IPS-18c (cell line): ENCODE data around the gene KCNIP1.

ENCODE experiments used
- H3K4me3 ChIP-seq: 2 replicates; pipeline ENCODE4 v1.7.0; 2013; ENCODE audit warnings: low read depth, mild to moderate bottlenecking, low read length, moderate library complexity; ENCODE audit not compliant: insufficient read depth
- H3K9me3 ChIP-seq: one replicate; pipeline ENCODE4 v1.6.1; 2013; ENCODE audit warnings: mild to moderate bottlenecking, low read length, moderate library complexity; ENCODE audit not compliant: control insufficient read depth, insufficient read depth

Gene KCNIP1

GRCh38 chr5:170722316-170722715 lies 218.5 kb downstream of the KCNIP1 start:
- Histone ChIP-seq H3K4me3 (no peak overlapping the region), H3K9me3 (peaks cover 2% of the 10 kb centered on the region)

DNA sequence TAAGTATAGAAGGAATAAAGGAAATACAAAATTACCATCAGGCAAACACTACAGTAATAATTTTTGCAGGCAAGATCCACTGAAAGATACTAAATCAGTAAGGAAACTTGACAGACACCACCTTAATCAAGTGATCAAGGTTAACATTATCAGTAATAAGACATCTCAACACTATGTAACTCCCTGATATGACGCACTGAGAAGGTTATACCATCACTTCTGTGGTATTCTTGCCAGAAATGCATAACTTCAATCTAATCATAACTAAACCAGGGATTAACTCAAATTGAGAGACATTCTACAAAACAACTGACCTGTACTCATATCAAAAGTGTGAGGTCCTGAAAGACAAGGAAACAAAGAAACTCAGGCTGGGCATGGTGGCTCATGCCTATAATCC lies 227.2 kb downstream of the KCNIP1 start:
- no peaks in the 10 kb centered on the region for H3K9me3 ChIP-seq
- no peak overlapping the region for H3K4me3 ChIP-seq

- Histone ChIP-seq H3K9me3 (no peaks in the 10 kb centered on the region), H3K4me3 (no peak overlapping the region)
These were observed 228.9 kb downstream of the KCNIP1 start for GRCh38 chr5:170732685-170733084.

DNA sequence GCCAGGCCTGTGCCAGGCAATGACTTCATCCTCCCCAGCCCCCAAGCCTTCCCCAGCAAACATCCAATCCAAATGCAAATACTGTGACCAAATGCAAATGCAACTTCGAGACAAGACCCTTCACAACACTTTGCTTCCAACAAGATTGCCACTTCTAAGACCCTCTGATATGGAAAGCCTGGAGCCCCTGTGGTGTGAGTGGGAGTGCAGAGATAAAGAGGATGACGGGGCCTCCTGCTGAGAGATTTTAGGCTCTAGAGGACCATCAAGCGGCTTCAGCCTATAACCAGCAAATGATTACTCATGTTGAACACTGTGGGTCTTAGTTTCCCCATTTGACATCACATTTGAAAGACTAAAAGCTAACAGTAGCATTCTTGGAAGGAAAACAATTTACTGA lies 233.1 kb downstream of the KCNIP1 start:
- H3K9me3 ChIP-seq: no peaks in the 10 kb centered on the region
- H3K4me3 ChIP-seq: no peak overlapping the region

DNA sequence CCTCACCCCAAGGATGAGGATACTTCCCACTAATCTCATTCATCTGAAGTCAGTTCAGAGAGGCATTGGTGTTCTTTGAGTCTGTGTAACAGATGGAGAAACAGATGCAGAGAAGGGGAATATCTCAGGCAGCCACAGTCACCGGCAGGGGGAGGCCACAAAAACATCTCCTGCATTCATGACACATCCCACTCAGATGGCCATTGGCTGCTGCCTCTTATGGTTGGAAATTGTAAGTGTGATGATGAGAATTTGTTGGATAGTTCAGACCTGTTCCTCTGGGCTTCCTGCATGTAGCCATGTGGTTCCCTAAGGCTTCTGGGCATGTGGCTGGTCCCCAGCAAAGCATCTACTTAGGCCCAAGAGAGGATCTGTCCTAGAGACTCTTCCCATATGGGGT lies 233.8 kb downstream of the KCNIP1 start:
- Histone ChIP-seq H3K9me3 (no peaks in the 10 kb centered on the region), H3K4me3 (no peak overlapping the region)

GRCh38 chr5:170738840-170739239 lies 235.0 kb downstream of the KCNIP1 start:
- Histone ChIP-seq H3K4me3 (no peak overlapping the region), H3K9me3 (no peaks in the 10 kb centered on the region)

- H3K4me3 ChIP-seq: no peak overlapping the region
These were observed 235.6 kb downstream of the KCNIP1 start for GRCh38 chr5:170739446-170739845.

GRCh38 chr5:170740551-170741205 lies 236.9 kb downstream of the KCNIP1 start:
- Histone ChIP-seq H3K9me3 (no peaks in the 10 kb centered on the region), H3K4me3 (no peak overlapping the region)

More at GRCh38 chr5:170739446-170739845, 235.6 kb downstream of the KCNIP1 start:
- no peaks in the 10 kb centered on the region for H3K9me3 ChIP-seq

- Histone ChIP-seq H3K9me3 (no peaks in the 10 kb centered on the region), H3K4me3 (no peak overlapping the region)
These were observed 238.0 kb downstream of the KCNIP1 start for GRCh38 chr5:170741801-170742200.

DNA sequence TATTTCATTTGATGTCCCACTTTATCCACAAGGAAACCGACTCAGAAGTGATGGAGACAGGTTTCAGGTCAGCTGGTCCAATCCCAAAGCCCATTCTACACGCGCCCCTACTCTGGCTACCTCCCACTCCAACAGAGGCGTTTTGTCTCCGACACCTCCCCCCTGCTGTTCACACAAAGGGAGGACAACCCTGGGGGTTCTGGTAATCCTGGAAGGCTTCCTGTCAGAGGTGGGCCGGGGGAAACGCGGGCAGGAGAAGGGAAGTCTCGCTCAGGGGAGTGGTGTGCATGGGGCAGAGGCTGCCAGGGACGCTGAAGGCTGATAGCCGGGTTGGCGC lies 240.0 kb downstream of the KCNIP1 start:
- Histone ChIP-seq H3K4me3 (peak overlapping the region; percentile 40; the same call in 1 of the 2 replicates), H3K9me3 (no peaks in the 10 kb centered on the region)

GRCh38 chr5:170745481-170746071 lies 241.8 kb downstream of the KCNIP1 start:
- Histone ChIP-seq H3K4me3 (no peak overlapping the region), H3K9me3 (no peaks in the 10 kb centered on the region)

- Histone ChIP-seq H3K4me3 (no peak overlapping the region), H3K9me3 (no peaks in the 10 kb centered on the region)
These were observed 242.5 kb downstream of the KCNIP1 start for GRCh38 chr5:170746075-170746960.

- Histone ChIP-seq H3K4me3 (no peak overlapping the region), H3K9me3 (no peaks in the 10 kb centered on the region)
These were observed 243.1 kb downstream of the KCNIP1 start for GRCh38 chr5:170746961-170747340.

DNA sequence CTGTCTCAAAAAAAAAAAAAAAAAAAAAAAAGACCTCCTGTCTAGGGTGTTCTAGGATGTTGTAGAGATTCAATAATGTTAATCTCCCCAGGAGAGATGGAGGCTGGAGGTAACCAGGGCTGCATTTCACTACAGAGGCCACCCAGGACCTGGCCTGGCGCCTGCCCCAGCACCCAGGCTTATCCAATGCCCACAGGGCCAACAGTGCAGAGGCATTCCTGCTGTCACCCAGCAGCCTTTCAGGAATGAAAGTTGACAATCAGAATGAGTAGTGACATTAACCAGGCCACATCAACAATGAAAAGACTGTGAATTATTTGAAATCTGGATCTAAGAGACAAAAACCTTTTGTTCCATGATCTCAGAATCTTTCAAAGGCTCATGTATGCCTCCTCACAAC lies 243.5 kb downstream of the KCNIP1 start:
- Histone ChIP-seq H3K9me3 (no peaks in the 10 kb centered on the region), H3K4me3 (no peak overlapping the region)

DNA sequence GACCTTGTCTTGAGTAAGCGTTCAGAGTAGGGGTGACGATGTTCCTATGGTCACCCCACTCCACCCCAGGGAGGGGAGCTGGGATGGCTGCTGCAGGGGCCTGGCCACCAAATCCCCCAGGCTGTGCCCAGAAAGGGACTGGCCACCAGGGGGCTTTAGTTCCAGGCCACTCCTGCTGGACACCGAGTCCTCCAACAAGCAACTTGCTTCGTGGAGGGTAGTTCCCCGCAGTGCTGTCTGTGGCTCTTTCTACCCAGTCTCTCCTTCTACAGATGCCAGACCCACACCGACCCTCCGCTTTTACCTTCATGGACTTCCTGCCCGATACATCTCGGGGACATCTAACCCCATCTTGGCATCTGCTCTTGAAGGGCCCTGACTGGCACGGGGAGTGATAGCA lies 244.0 kb downstream of the KCNIP1 start:
- H3K4me3 ChIP-seq: no peak overlapping the region
- no peaks in the 10 kb centered on the region for H3K9me3 ChIP-seq

GRCh38 chr5:170748951-170749471 lies 245.2 kb downstream of the KCNIP1 start:
- Histone ChIP-seq H3K4me3 (no peak overlapping the region), H3K9me3 (no peaks in the 10 kb centered on the region)

- H3K4me3 ChIP-seq: no peak overlapping the region
- no peaks in the 10 kb centered on the region for H3K9me3 ChIP-seq
These were observed 246.2 kb downstream of the KCNIP1 start for GRCh38 chr5:170749911-170750431.

DNA sequence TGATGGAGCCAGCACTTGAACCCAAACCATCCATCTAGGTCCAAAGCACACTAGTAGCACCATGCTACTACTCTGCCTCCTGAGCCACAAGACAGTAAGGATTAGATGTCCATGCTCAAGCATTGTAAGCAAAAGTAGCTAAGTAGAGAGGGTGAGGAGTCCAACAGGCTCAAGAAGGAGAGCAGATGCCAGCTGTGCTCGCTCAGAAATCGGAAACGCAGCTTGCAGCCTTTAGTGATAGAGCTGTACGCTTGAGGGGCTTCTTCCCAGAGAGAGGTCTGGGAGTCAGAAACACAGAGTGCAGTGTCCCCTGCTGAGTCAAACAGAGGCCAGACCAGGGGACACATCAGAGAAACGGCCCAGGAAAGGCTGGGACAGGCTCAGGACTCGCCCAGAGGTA lies 247.0 kb downstream of the KCNIP1 start:
- no peak overlapping the region for H3K4me3 ChIP-seq
- H3K9me3 ChIP-seq: no peaks in the 10 kb centered on the region
